Osteoblast (primary cell): ENCODE data around the gene FMO3. TPM values are rescaled to one million over a fixed set of nuclear protein-coding genes. Genes with fewer than 3 reads are reported as not detected.

ENCODE experiments used
- DNase-seq: peaks from one replicate; pipeline ENCODE4 v3.0.0; 2011; ENCODE audit warnings: low spot score, mixed read lengths; ENCODE audit not compliant: insufficient read length; ENCODE audit errors: missing footprints
- H2AFZ ChIP-seq: 2 replicates; pipeline ENCODE4 v1.6.0; 2011; ENCODE audit warnings: mild to moderate bottlenecking, low read length
- H3K27ac ChIP-seq: 2 replicates; pipeline ENCODE4 v1.5.1; 2011; ENCODE audit warnings: mild to moderate bottlenecking, low read depth, low read length, moderate library complexity
- H3K27me3 ChIP-seq: 2 replicates; pipeline ENCODE4 v1.6.0; 2012; ENCODE audit warnings: mild to moderate bottlenecking, control low read depth, inconsistent platforms, low read length, moderate library complexity; ENCODE audit not compliant: insufficient read depth
- H3K36me3 ChIP-seq: 2 replicates; pipeline ENCODE4 v1.5.1; 2011; ENCODE audit warnings: mild to moderate bottlenecking, low read length, control low read depth, moderate library complexity; ENCODE audit not compliant: insufficient read depth
- H3K4me1 ChIP-seq: 2 replicates; pipeline ENCODE4 v1.5.1; 2011; ENCODE audit warnings: mild to moderate bottlenecking, low read length, control low read depth, moderate library complexity; ENCODE audit not compliant: insufficient read depth
- H3K4me2 ChIP-seq: 2 replicates; pipeline ENCODE4 v1.6.0; 2011; ENCODE audit warnings: mild to moderate bottlenecking, low read length; ENCODE audit not compliant: insufficient read depth
- H3K4me3 ChIP-seq: fragments of 200-600 bp; sonication (generic); 3 replicates; pipeline ENCODE4 v1.5.1; 2012; ENCODE audit warnings: mild to moderate bottlenecking, low read length, inconsistent platforms; ENCODE audit not compliant: insufficient read depth
- H3K79me2 ChIP-seq: 2 replicates; pipeline ENCODE4 v1.6.0; 2012; ENCODE audit warnings: mild to moderate bottlenecking, low read length, control low read depth, inconsistent platforms; ENCODE audit not compliant: insufficient read depth
- H3K9me3 ChIP-seq: 2 replicates; pipeline ENCODE4 v1.5.1; 2011; ENCODE audit warnings: low read depth, low read length, control low read depth
- H4K20me1 ChIP-seq: 2 replicates; pipeline ENCODE4 v1.6.0; 2012; ENCODE audit warnings: mild to moderate bottlenecking, low read length, control low read depth; ENCODE audit not compliant: insufficient read depth
- CTCF ChIP-seq: IDR thresholded peaks from 2 replicates; pipeline ENCODE4 v1.5.1; 2011; ENCODE audit warnings: mild to moderate bottlenecking, low read depth, low read length, moderate library complexity; ENCODE audit errors: extremely low read depth
- total RNA-seq: library from RNA; depleted of rRNA; stranded (reverse); fragments of >200 nt; gene quantifications from 2 replicates; pipeline ENCODE4 v1.2.3, GENCODE V29; 2012

The FMO3 gene
- total RNA-seq, 1 donor: 44.5 TPM

DNA sequence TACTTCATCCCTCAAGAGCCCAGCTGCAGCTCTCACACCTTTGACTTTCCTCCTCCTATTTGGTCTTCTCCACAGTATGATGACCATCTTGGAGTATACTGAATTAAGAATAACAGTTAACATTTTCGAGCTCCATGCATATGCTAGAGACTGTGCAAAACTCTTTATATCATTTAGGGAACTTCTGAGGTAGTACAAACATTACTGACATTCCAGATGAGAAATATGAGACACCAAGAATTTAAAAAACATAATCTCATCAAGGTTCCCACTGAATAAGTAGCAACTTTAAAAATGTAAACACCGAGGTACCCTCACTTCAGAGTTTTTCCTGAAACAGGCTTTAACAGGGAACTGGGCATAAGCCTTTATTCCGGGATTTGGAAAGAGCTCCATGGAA is 22.7 kb downstream of the FMO3 start:
- no peaks in the 10 kb centered on the region for H4K20me1 ChIP-seq
- H3K4me3 ChIP-seq: no peak overlapping the region
- DNase-seq: no peak
- no peaks in the 10 kb centered on the region for H3K36me3 ChIP-seq
- no peak overlapping the region for H3K4me2 ChIP-seq
- no peak overlapping the region for H3K27ac ChIP-seq
- no peak overlapping the region for H2AFZ ChIP-seq
- H3K27me3 ChIP-seq: no peaks in the 10 kb centered on the region
- H3K79me2 ChIP-seq: no peaks in the 10 kb centered on the region
- TF ChIP-seq CTCF: no peak
- no peaks in the 10 kb centered on the region for H3K9me3 ChIP-seq
- H3K4me1 ChIP-seq: peaks cover 10% of the 10 kb centered on the region

DNA sequence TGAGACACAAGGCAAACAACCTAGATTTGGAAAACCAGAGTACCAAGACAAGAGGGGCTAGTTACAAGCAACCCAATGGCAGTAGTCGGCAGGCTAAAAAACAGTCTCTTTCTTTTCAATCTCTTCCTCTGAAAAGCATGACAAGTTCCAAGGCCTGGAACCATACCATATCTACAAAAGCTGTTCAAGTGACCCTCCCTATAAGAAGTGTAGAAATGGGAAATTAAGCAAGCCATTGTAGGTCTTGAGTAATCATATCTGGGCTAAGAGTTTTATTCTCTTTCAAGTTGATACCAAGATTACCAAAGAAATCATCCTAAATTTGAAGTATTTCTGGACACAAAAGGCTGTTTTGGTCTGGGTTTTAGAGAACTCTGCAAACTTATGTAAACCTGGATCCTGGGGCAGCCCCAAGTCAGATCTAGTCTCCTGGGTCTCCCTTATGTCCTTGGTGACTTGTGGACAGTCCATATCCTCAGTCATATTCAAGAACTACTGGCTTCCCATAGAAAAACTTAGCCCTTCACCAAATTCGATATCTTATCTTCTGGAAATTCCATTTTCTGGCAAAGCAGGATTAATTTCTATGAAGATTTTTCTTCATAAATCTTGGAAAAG is 24.7 kb downstream of the FMO3 start:
- H3K9me3 ChIP-seq: no peaks in the 10 kb centered on the region
- no peak for TF ChIP-seq CTCF
- DNase-seq: no peak

DNA sequence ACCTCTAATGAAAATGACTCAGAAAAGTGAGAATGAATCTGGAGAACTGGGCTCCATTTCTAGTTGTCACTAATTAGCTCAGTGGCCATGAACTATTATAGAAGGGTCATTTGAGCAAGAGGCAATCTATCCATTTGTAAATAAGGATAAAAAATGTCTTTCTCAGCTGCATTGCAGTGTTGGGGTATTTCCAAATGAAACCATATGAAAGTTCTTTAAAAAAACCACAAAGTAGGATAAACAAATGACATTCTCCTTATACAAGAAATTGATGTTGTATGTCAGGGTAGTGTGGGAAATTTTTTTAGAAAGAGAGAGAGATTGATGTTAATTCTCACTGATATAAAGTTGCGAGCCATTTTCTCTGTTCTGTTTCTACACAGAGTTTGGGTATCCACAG is 26.0 kb downstream of the FMO3 start:
- no peak for TF ChIP-seq CTCF
- Histone ChIP-seq H3K79me2 (no peaks in the 10 kb centered on the region), H3K27ac (no peak overlapping the region), H3K4me3 (no peak overlapping the region), H3K27me3 (peaks cover 3% of the 10 kb centered on the region), H3K4me1 (peaks cover 5% of the 10 kb centered on the region), H3K9me3 (no peaks in the 10 kb centered on the region), H2AFZ (no peak overlapping the region), H3K4me2 (no peak overlapping the region), H4K20me1 (no peaks in the 10 kb centered on the region), H3K36me3 (no peaks in the 10 kb centered on the region)
- no peak for DNase-seq

More for the DNA sequence above, 24.7 kb downstream of the FMO3 start:
- no peaks in the 10 kb centered on the region for H3K36me3 ChIP-seq
- H4K20me1 ChIP-seq: no peaks in the 10 kb centered on the region
- H3K4me1 ChIP-seq: peaks cover 10% of the 10 kb centered on the region
- H3K27ac ChIP-seq: no peak overlapping the region
- H3K27me3 ChIP-seq: peaks cover 3% of the 10 kb centered on the region
- H3K4me3 ChIP-seq: no peak overlapping the region
- H3K79me2 ChIP-seq: no peaks in the 10 kb centered on the region
- H3K4me2 ChIP-seq: no peak overlapping the region
- H2AFZ ChIP-seq: no peak overlapping the region

DNA sequence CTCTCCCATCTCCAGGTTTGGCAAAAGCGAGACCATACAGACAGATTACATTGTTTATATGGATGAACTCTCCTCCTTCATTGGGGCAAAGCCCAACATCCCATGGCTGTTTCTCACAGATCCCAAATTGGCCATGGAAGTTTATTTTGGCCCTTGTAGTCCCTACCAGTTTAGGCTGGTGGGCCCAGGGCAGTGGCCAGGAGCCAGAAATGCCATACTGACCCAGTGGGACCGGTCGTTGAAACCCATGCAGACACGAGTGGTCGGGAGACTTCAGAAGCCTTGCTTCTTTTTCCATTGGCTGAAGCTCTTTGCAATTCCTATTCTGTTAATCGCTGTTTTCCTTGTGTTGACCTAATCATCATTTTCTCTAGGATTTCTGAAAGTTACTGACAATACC is 26.4 kb downstream of the FMO3 start:
- Histone ChIP-seq H3K4me1 (peaks cover 5% of the 10 kb centered on the region), H3K27ac (no peak overlapping the region), H2AFZ (no peak overlapping the region)

More for the DNA sequence above, 26.4 kb downstream of the FMO3 start:
- Histone ChIP-seq H3K4me2 (no peak overlapping the region), H3K9me3 (no peaks in the 10 kb centered on the region), H3K4me3 (no peak overlapping the region), H3K79me2 (no peaks in the 10 kb centered on the region), H3K36me3 (no peaks in the 10 kb centered on the region), H3K27me3 (peaks cover 3% of the 10 kb centered on the region), H4K20me1 (no peaks in the 10 kb centered on the region)
- no peak for TF ChIP-seq CTCF
- peak; percentile 5 for DNase-seq
